DND-41 (cell line): ENCODE data around the gene FBLN7.

Source experiments
- EZH2 ChIP-seq: IDR thresholded peaks from 3 replicates; pipeline ENCODE4 v1.6.1; 2012; ENCODE audit warnings: borderline replicate concordance, low read depth, mild to moderate bottlenecking, moderate library complexity, low read length, inconsistent platforms; ENCODE audit not compliant: severe bottlenecking
- TF ChIP-seq, protein P1 (sequence below): IDR thresholded peaks from 2 replicates; pipeline ENCODE4 v1.5.1; 2012; ENCODE audit warnings: borderline replicate concordance, low read length, moderate library complexity, mild to moderate bottlenecking; ENCODE audit not compliant: poor library complexity, severe bottlenecking; ENCODE audit errors: extremely low read depth

DNA sequence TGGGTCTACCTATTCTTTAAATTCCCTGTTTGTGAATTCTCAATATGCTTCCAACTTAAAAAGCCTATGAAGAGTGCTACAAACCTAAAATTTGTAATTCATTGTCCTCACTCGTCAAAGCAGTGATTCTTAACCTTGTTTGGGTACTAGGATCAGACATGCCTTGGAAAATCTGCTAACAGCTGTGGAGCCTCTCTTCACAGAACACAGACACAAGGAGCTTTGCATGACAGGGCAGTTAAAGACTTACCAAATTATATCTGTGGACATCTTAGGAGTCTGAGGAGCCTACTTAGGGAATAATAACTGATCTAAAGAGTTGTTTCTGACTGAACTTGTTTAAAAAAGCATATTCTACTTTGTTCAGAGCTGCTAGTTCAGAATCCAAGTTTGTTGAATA, 45.0 kb upstream of the FBLN7 start:
- TF ChIP-seq, protein P1, sequence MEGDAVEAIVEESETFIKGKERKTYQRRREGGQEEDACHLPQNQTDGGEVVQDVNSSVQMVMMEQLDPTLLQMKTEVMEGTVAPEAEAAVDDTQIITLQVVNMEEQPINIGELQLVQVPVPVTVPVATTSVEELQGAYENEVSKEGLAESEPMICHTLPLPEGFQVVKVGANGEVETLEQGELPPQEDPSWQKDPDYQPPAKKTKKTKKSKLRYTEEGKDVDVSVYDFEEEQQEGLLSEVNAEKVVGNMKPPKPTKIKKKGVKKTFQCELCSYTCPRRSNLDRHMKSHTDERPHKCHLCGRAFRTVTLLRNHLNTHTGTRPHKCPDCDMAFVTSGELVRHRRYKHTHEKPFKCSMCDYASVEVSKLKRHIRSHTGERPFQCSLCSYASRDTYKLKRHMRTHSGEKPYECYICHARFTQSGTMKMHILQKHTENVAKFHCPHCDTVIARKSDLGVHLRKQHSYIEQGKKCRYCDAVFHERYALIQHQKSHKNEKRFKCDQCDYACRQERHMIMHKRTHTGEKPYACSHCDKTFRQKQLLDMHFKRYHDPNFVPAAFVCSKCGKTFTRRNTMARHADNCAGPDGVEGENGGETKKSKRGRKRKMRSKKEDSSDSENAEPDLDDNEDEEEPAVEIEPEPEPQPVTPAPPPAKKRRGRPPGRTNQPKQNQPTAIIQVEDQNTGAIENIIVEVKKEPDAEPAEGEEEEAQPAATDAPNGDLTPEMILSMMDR: no peak
- no peak for TF ChIP-seq EZH2
